KMS-11 (cell line): ENCODE results near the gene ADD3.
"Not testable (repeated sequence)": the region's sequence is repeated elsewhere in the genome, so short reads cannot be mapped to it uniquely, and the experiment has no call there.

Source experiments
- H2AFZ ChIP-seq: fragments of 200-600 bp; sonication (generic); 2 replicates; pipeline ENCODE4 v1.6.1; 2016; ENCODE audit warnings: antibody characterized with exemption, mixed run types, low read depth
- H3K27ac ChIP-seq: fragments of 200-600 bp; sonication (generic); 2 replicates; pipeline ENCODE4 v1.6.1; 2016; ENCODE audit warnings: mild to moderate bottlenecking, mixed run types
- H3K27me3 ChIP-seq: fragments of 200-600 bp; sonication (generic); 2 replicates; pipeline ENCODE4 v1.6.1; 2017; ENCODE audit warnings: mild to moderate bottlenecking, low read depth, mixed run types, moderate library complexity; ENCODE audit not compliant: insufficient read depth
- H3K36me3 ChIP-seq: fragments of 200-600 bp; sonication (generic); 2 replicates; pipeline ENCODE4 v1.6.1; 2017; ENCODE audit warnings: mild to moderate bottlenecking, mixed run types; ENCODE audit not compliant: insufficient read depth
- H3K4me1 ChIP-seq: fragments of 200-600 bp; sonication (generic); 2 replicates; pipeline ENCODE4 v1.6.1; 2016; ENCODE audit warnings: mild to moderate bottlenecking, low read depth, mixed run types; ENCODE audit not compliant: poor library complexity, severe bottlenecking
- H3K4me2 ChIP-seq: fragments of 200-600 bp; sonication (generic); 2 replicates; pipeline ENCODE4 v1.7.0; 2016; ENCODE audit warnings: mild to moderate bottlenecking, mixed run types
- H3K4me3 ChIP-seq: fragments of 200-600 bp; sonication (generic); IDR thresholded peaks from 2 replicates; pipeline ENCODE4 v1.6.1; 2017; ENCODE audit warnings: low read depth, low read length, mixed read lengths; ENCODE audit not compliant: insufficient read depth
- H3K79me2 ChIP-seq: fragments of 200-600 bp; sonication (generic); 2 replicates; pipeline ENCODE4 v1.6.1; 2016; ENCODE audit warnings: low read depth, mixed run types; ENCODE audit not compliant: insufficient read depth
- H3K9ac ChIP-seq: fragments of 200-600 bp; sonication (generic); 2 replicates; pipeline ENCODE4 v1.6.1; 2016; ENCODE audit warnings: mild to moderate bottlenecking, mixed run types
- H4K20me1 ChIP-seq: fragments of 200-600 bp; sonication (generic); 2 replicates; pipeline ENCODE4 v1.6.1; 2016; ENCODE audit warnings: mild to moderate bottlenecking, mixed run types; ENCODE audit not compliant: insufficient read depth
- CTCF ChIP-seq: fragments of 200-600 bp; sonication (generic); conservative IDR thresholded peaks from 2 replicates; pipeline ENCODE4 v1.6.1; 2017; ENCODE audit warnings: low read depth, mild to moderate bottlenecking, antibody characterized with exemption, low read length, moderate library complexity, mixed read lengths

Gene ADD3

GRCh38 chr10:110044681-110045080 lies 36.9 kb downstream of the ADD3 start:
- Histone ChIP-seq H3K27me3 (no peaks in the 10 kb centered on the region), H3K9ac (no peak overlapping the region), H3K4me2 (no peak overlapping the region), H2AFZ (no peak overlapping the region), H3K27ac (no peak overlapping the region), H3K4me1 (no peaks in the 10 kb centered on the region), H3K36me3 (no peaks in the 10 kb centered on the region), H3K4me3 (no peak overlapping the region), H3K79me2 (peaks cover 30% of the 10 kb centered on the region; the same call in 1 of the 2 replicates), H4K20me1 (no peaks in the 10 kb centered on the region)
- TF ChIP-seq CTCF: no peak

- Histone ChIP-seq H3K27ac (no peak overlapping the region), H3K27me3 (no peaks in the 10 kb centered on the region), H2AFZ (no peak overlapping the region), H3K9ac (no peak overlapping the region), H3K4me2 (no peak overlapping the region), H3K4me1 (no peaks in the 10 kb centered on the region), H4K20me1 (no peaks in the 10 kb centered on the region), H3K79me2 (peaks cover 21% of the 10 kb centered on the region; the same call in 1 of the 2 replicates), H3K36me3 (no peaks in the 10 kb centered on the region), H3K4me3 (no peak overlapping the region)
- TF ChIP-seq CTCF: no peak
Measured at GRCh38 chr10:110045772-110046171, 38.0 kb downstream of the ADD3 start.

GRCh38 chr10:110048145-110048544 lies 40.4 kb downstream of the ADD3 start:
- H3K4me3 ChIP-seq, H3K4me1 ChIP-seq, H2AFZ ChIP-seq, H3K27me3 ChIP-seq, H3K9ac ChIP-seq, H3K4me2 ChIP-seq, H4K20me1 ChIP-seq, H3K36me3 ChIP-seq, H3K27ac ChIP-seq: not testable (repeated sequence)
- peaks cover 14% of the 10 kb centered on the region; the same call in 1 of the 2 replicates for H3K79me2 ChIP-seq

GRCh38 chr10:110048781-110049180 lies 41.0 kb downstream of the ADD3 start:
- Histone ChIP-seq H4K20me1 (no peaks in the 10 kb centered on the region), H3K79me2 (peaks cover 9% of the 10 kb centered on the region; the same call in 1 of the 2 replicates), H3K36me3 (no peaks in the 10 kb centered on the region), H3K4me1 (no peaks in the 10 kb centered on the region), H3K27ac (no peak overlapping the region), H3K4me2 (no peak overlapping the region), H3K9ac (no peak overlapping the region), H3K4me3 (no peak overlapping the region), H3K27me3 (no peaks in the 10 kb centered on the region), H2AFZ (no peak overlapping the region)
- TF ChIP-seq CTCF: no peak

GRCh38 chr10:110049889-110050591 lies 42.3 kb downstream of the ADD3 start:
- H3K36me3 ChIP-seq, H2AFZ ChIP-seq, H3K79me2 ChIP-seq, H3K27me3 ChIP-seq, H3K4me2 ChIP-seq, H3K4me1 ChIP-seq, H3K9ac ChIP-seq, H3K27ac ChIP-seq, H3K4me3 ChIP-seq, H4K20me1 ChIP-seq: not testable (repeated sequence)
